ENCODE measurements around the gene COPRS.

The COPRS gene

DNA sequence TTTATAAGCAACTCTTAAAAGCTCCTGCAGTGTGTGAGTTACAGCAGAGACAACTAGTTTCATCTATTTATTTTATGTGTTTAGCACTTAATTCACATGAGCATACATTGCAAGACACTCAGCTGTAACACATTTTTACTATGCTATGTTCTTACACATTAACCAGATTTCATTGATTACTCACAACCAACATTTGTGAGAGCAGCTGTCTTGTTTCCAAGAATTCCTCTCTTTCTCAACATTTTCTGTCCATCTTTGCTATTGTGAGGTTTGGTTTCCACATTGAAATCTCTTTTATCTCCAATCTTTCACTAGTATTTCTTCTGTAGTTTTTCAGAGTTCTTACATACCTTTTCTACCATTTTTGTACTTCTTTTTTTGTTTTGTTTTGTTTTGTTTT is 51.2 kb downstream of the COPRS start:
- DNase-seq (ENCODE audit: low read depth) = no peak

DNA sequence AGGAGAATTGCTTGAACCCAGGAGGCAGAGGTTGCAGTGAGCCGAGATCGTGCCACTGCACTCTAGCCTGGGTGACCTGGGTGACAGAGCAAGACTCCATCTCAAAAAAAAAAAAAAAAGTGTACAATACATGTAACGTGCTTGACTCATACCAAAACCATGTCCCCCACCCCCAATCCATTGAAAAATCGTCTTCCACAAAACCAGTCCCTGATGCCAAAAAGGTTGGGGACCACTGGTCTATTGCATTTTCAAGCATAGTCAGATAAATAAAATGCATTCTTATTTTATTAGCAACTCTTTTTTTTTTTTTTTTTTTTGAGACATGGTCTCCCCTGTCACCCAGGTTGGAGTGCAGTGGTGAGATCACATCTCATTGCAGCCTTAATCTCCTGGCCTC is 52.1 kb downstream of the COPRS start:
- DNase-seq (ENCODE audit: low read depth) = no peak

DNA sequence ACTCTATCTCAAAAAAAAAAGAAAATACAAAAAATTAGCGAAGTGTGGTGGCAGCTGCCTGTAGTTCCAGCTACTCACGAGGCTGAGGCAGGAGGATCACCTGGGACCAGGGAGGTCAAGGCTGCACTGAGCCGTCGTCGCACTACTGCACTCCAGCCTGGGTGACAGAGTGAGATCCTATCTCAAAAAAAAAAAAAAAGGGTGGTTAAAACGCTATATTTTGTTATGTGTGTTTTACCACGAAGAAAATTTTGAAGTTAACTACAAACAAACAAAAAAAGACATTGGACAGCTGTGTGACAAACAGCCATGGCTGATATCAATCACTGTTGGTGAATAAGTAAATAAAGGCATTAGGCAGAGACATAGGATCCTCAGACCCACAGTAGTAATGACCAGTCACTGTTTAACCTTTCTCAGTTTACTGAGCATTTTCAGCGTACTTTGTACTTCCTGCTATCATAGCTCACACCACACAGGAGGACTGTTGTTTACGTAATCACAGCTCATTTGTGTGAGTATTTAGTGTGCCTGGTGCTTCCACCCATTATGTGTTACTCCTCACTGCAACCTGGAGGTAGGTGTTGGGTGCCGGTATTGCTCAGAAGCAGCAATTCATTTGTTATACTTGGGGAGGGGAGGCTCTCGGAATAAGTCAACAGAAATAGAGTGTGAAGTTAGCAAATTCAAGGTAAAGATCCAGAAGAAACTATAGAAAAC is 55.4 kb downstream of the COPRS start:
- DNase-seq (ENCODE audit: low read depth) = no peak

- DNase-seq (ENCODE audit: low read depth) = no peak
These were observed 56.5 kb downstream of the COPRS start for GRCh38 chr17:31802502-31802901.
